K562 (cell line): ENCODE measurements around the gene VPS11. TPM values are rescaled to one million over a fixed set of nuclear protein-coding genes. Genes with fewer than 3 reads are reported as not detected.

Experiments used
- ATAC-seq: fragments of 200-7000 bp; cut with Tn5 transposase; 3 replicates; pipeline ENCODE4 v1.9.1; 2020; ENCODE audit warnings: moderate library complexity
- BruUV-seq: library from RNA; stranded (reverse); fragments of 400-500 nt; replicated peaks from 2 replicates; lab custom pipeline; 2021; lab: Mats Ljungman, UMichigan
- CTCF ChIA-PET: fragments of 300-600 bp; formaldehyde crosslinking; extraction: SDS; loops from one replicate; lab custom pipeline; 2021; ENCODE audit warnings: low intra/inter-chr PET ratio; lab: Yijun Ruan, JAX
- POLR2A ChIA-PET: fragments of 300-600, 350-650 bp; sonication (Branson Sonifier 250); formaldehyde crosslinking; extraction: SDS; loops from one replicate; lab custom pipeline; 2021; ENCODE audit warnings: antibody characterized with exemption, inconsistent platforms; lab: Yijun Ruan, JAX
- DNase-seq, 4 experiments: peaks; one replicate each; pipeline versions ENCODE4 v3.0.0 to v3.0.0-alpha.2; 2011 to 2018; ENCODE audit warnings: low spot score in 3 of 4, mixed read lengths in 3 of 4; ENCODE audit errors: extremely low read depth in 1 of 4
- FAIRE-seq: peaks from 2 replicates; lab custom pipeline; 2011; peaks lifted over from hg19 to GRCh38; lab: Jason Lieb, UNC
- H2AFZ ChIP-seq: 2 replicates; pipeline ENCODE4 v1.6.0; 2011; ENCODE audit warnings: low read depth, low read length, control low read depth, inconsistent platforms
- H3K27ac ChIP-seq: fragments of 200-600 bp; 3 replicates; pipeline ENCODE4 v1.8.0; 2011; ENCODE audit warnings: low read depth, mild to moderate bottlenecking, control low read depth, inconsistent platforms, low read length, moderate library complexity, mixed read lengths; ENCODE audit errors: extremely low read depth
- H3K27me3 ChIP-seq, 2 experiments: fragments of 300-600 bp in 1 of 2; 2 replicates in 1 of 2; 3 replicates in 1 of 2; pipeline versions ENCODE4 v1.6.0 to v1.8.0; 2011; ENCODE audit warnings: inconsistent platforms in 2 of 2, low read length in 2 of 2, mild to moderate bottlenecking in 1 of 2, mixed read lengths in 1 of 2, moderate library complexity in 1 of 2; ENCODE audit not compliant: control insufficient read depth in 2 of 2, insufficient read depth in 2 of 2
- H3K36me3 ChIP-seq: fragments of 300-600 bp; 3 replicates; pipeline ENCODE4 v1.8.0; 2011; ENCODE audit warnings: mild to moderate bottlenecking, low read length, inconsistent platforms; ENCODE audit not compliant: control insufficient read depth, insufficient read depth
- H3K4me1 ChIP-seq, 2 experiments: fragments of 200-600 bp in 1 of 2; replicated peaks in 1 of 2; 2 replicates in 1 of 2; 3 replicates in 1 of 2; pipeline versions ENCODE4 v1.5.1 to v1.8.0; 2011; ENCODE audit warnings: inconsistent platforms in 2 of 2, low read length in 2 of 2, mild to moderate bottlenecking in 1 of 2, mixed read lengths in 1 of 2, moderate library complexity in 1 of 2; ENCODE audit not compliant: control insufficient read depth in 2 of 2, insufficient read depth in 2 of 2
- H3K4me2 ChIP-seq: 2 replicates; pipeline ENCODE4 v1.6.1; 2011; ENCODE audit warnings: low read length, control low read depth, inconsistent platforms, mixed read lengths; ENCODE audit not compliant: insufficient read depth
- H3K4me3 ChIP-seq: fragments of 200-600 bp; sonication (generic), shearing (Covaris generic); 2 replicates; pipeline ENCODE4 v1.5.1; 2016; ENCODE audit warnings: control low read depth, inconsistent platforms
- H3K79me2 ChIP-seq: fragments of 200-600 bp; 3 replicates; pipeline ENCODE4 v1.8.0; 2011; ENCODE audit warnings: low read length, inconsistent platforms; ENCODE audit not compliant: control insufficient read depth, insufficient read depth
- H3K9ac ChIP-seq, 2 experiments: 2 replicates each; pipeline versions ENCODE4 v1.6.0 to v1.6.1; 2011; ENCODE audit warnings: low read depth in 2 of 2, low read length in 2 of 2, control low read depth in 1 of 2, inconsistent platforms in 1 of 2, mild to moderate bottlenecking in 1 of 2, mixed read lengths in 1 of 2; ENCODE audit not compliant: insufficient read depth in 1 of 2
- H3K9me1 ChIP-seq: one replicate; pipeline ENCODE4 v1.6.0; 2011; ENCODE audit warnings: inconsistent platforms, mild to moderate bottlenecking, low read length, moderate library complexity; ENCODE audit not compliant: control insufficient read depth, insufficient read depth
- H3K9me3 ChIP-seq: replicated peaks from 2 replicates; pipeline ENCODE4 v1.5.1; 2011; ENCODE audit warnings: low read depth, low read length, inconsistent platforms; ENCODE audit not compliant: control insufficient read depth, insufficient read depth
- H4K20me1 ChIP-seq: replicated peaks from 2 replicates; pipeline ENCODE4 v1.6.1; 2011; ENCODE audit warnings: low read length, inconsistent platforms, mixed read lengths; ENCODE audit not compliant: control insufficient read depth, insufficient read depth
- BRD4 ChIP-seq: fragments of 200-600 bp; sonication (generic); IDR thresholded peaks from 2 replicates; pipeline ENCODE4 v1.6.1; 2017; ENCODE audit warnings: inconsistent platforms
- CREB1 ChIP-seq, 2 experiments: sonication (generic) in 1 of 2; formaldehyde crosslinking in 1 of 2; IDR thresholded peaks; 2 replicates each; pipeline versions ENCODE4 v1.6.1 to v1.8.0; 2012 to 2022; ENCODE audit warnings: inconsistent platforms in 1 of 2, mild to moderate bottlenecking in 1 of 2, missing genetic modification reagents in 1 of 2, moderate library complexity in 1 of 2
- ELK1 ChIP-seq: sonication (generic); formaldehyde crosslinking; IDR thresholded peaks from 2 replicates; pipeline ENCODE4 v1.8.1; 2022; ENCODE audit warnings: missing genetic modification reagents
- ETV6 ChIP-seq, 3 experiments: fragments of 150-350 bp in 1 of 3; sonication (generic) in 1 of 3; formaldehyde crosslinking in 1 of 3; IDR thresholded peaks; 2 replicates each; pipeline versions ENCODE4 v1.6.1 to v1.8.0; 2014 to 2022; ENCODE audit warnings: borderline replicate concordance in 2 of 3, low read depth in 2 of 3, antibody characterized with exemption in 1 of 3, low read length in 1 of 3, mild to moderate bottlenecking in 1 of 3, missing genetic modification reagents in 1 of 3
- FOXK1 ChIP-seq: sonication (generic); formaldehyde crosslinking; IDR thresholded peaks from 2 replicates; pipeline ENCODE4 v1.8.0; 2022; ENCODE audit warnings: missing genetic modification reagents, mild to moderate bottlenecking, borderline replicate concordance
- HLTF ChIP-seq: fragments of 450-650 bp; IDR thresholded peaks from 2 replicates; pipeline ENCODE4 v1.6.1; 2016
- KLF6 ChIP-seq: fragments of 250-450 bp; sonication (Bioruptor Pico); IDR thresholded peaks from 2 replicates; pipeline ENCODE4 v1.4.0; 2020; ENCODE audit warnings: mild to moderate bottlenecking, moderate library complexity, borderline replicate concordance
- MEF2D ChIP-seq: conservative IDR thresholded peaks from 2 replicates; pipeline ENCODE4 v1.6.1; 2016; ENCODE audit warnings: low read depth, missing genetic modification characterization, missing compliant biosample characterization
- NCOA4 ChIP-seq: fragments of 450-650 bp; IDR thresholded peaks from 2 replicates; pipeline ENCODE4 v1.6.1; 2018; ENCODE audit warnings: mild to moderate bottlenecking; ENCODE audit not compliant: partially characterized antibody
- OTX1 ChIP-seq: fragments of 450-650 bp; formaldehyde crosslinking; IDR thresholded peaks from 2 replicates; pipeline ENCODE4 v1.4.0; 2022; ENCODE audit warnings: mild to moderate bottlenecking
- PTBP1 ChIP-seq: fragments of 200-400 bp; formaldehyde crosslinking; IDR thresholded peaks from 2 replicates; pipeline ENCODE4 v1.6.1; 2017; ENCODE audit warnings: low read depth, low read length
- RUNX1 ChIP-seq: sonication (generic); IDR thresholded peaks from 2 replicates; pipeline ENCODE4 v1.6.1; 2016; ENCODE audit warnings: antibody characterized with exemption, low read depth
- SAFB2 ChIP-seq: fragments of 200-400 bp; formaldehyde crosslinking; IDR thresholded peaks from 2 replicates; pipeline ENCODE4 v1.6.1; 2018; ENCODE audit warnings: borderline replicate concordance, low read length, low read depth, moderate library complexity; ENCODE audit not compliant: severe bottlenecking
- SMARCC2 ChIP-seq: fragments of 450-650 bp; IDR thresholded peaks from 2 replicates; pipeline ENCODE4 v1.6.1; 2017; ENCODE audit warnings: antibody characterized with exemption, moderate library complexity, mild to moderate bottlenecking, low read depth
- SREBF1 ChIP-seq: fragments of 150-350 bp; IDR thresholded peaks from 2 replicates; pipeline ENCODE4 v1.6.1; 2014; ENCODE audit warnings: antibody characterized with exemption, low read depth, low read length, borderline replicate concordance
- SRSF1 ChIP-seq: fragments of 200-400 bp; formaldehyde crosslinking; IDR thresholded peaks from 2 replicates; pipeline ENCODE4 v1.6.1; 2017; ENCODE audit warnings: mild to moderate bottlenecking, low read depth, low read length, moderate library complexity
- TAF1 ChIP-seq: IDR thresholded peaks from 2 replicates; pipeline ENCODE4 v1.6.1; 2011; ENCODE audit warnings: mild to moderate bottlenecking, low read length, moderate library complexity; ENCODE audit not compliant: insufficient read depth, control insufficient read depth, severe bottlenecking; ENCODE audit errors: extremely low read depth
- WGBS: fragments of 100-300 bp; shearing (Covaris generic); methylation state at CpG from one replicate; pipeline ENCODE4 v1.1.6; 2016; ENCODE audit warnings: low coverage, mixed read lengths; ENCODE audit not compliant: insufficient coverage; ENCODE audit errors: missing lambda C conversion rate; 5-methylcytosine and 5-hydroxymethylcytosine counted together
- in situ Hi-C: fragments of 300-500 bp; cut with MboI; formaldehyde crosslinking; loops from 4 replicates; pipeline ENCODE4 v1.15.0; 2018; ENCODE audit warnings: inconsistent platforms, mixed read lengths
- intact Hi-C: fragments of 100-400 bp; cut with micrococcal nuclease; formaldehyde crosslinking; loops from 2 replicates; pipeline ENCODE4 v1.14.2; 2022
- polyA plus RNA-seq, 8 experiments: library from polyadenylated mRNA; depleted of rRNA in 4 of 8; stranded (reverse) in 5 of 8; unstranded in 3 of 8; fragments of >200 nt; fragmentation: Nextera tagmentation in 2 of 8; fragmentation: Illumina TruSeq in 1 of 8; extraction: Ambion mirVana in 2 of 8; extraction: Trizol in 1 of 8; gene quantifications; 2 replicates each; pipeline versions ENCODE4 v1.2.1 to v1.2.3, GENCODE V29; 2011 to 2014; ENCODE audit warnings: inconsistent platforms in 1 of 8, missing spikeins in 1 of 8
- total RNA-seq, 7 experiments: library from RNA; depleted of rRNA in 6 of 7; stranded (reverse); fragments of >200 nt in 6 of 7; fragmentation: Illumina TruSeq in 2 of 7; extraction: Trizol in 2 of 7; gene quantifications; 2 replicates each; pipeline versions ENCODE4 v1.2.1 to v1.2.3, GENCODE V29; 2011 to 2021; ENCODE audit warnings: low replicate concordance in 1 of 7
- TF ChIP-seq, protein P1 (sequence below): fragments of 250-450 bp; sonication (Bioruptor Pico); IDR thresholded peaks from 2 replicates; pipeline ENCODE4 v1.4.0; 2020; ENCODE audit warnings: mild to moderate bottlenecking, moderate library complexity, borderline replicate concordance

The VPS11 gene
- total and polyA plus RNA-seq, 9 of the 15 experiments (the other 6 are each of a cell fraction or from before 2014, with no cell fraction given), result 14.1 to 35.5 (median 27.5) TPM

DNA sequence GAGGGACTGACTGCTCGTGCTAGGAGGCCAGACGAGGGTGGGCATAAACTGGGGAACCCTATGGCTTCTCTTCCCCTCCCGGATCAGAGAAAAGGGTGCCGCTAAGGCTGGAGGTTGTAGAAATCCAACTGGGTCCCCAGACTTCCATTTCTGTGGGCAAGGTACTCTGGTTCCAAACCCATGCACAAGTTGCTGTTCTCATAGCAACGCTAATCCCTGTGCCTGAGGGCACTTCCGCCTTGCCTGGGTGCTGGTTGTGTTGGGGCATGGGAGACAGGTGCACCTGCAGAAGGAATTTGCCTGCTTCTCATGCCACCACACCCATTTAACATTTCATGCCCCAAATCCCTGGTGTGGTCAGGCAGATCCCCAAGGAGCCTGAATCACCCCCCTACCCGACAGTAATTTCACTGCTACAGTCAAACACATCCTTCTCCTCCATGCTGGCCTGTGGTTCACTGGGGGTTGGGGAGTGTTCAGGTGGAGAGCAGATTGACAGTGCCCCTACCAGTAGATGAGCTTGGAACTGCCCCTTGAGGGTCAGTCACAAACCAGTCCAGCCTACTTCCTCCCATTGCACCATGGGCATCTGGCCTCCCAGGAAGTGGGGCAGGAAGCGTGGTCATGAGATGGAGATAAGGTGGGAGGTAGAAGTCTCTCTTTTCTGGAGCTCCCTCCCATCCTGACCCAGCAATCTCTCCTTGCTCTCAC, 40.7 kb downstream of the VPS11 start:
- ATAC-seq (peak; percentile 71), FAIRE-seq (peak; percentile 94), DNase-seq (peak; percentile 56 to 89 (median 74))
- in situ Hi-C loops, result no loop called here
- peak overlapping the region; percentile 94 for H3K4me3 ChIP-seq
- no peaks in the 10 kb centered on the region for H3K9me3 ChIP-seq
- peak overlapping the region; percentile 99 for H3K4me2 ChIP-seq
- H3K36me3 ChIP-seq, result peaks cover 46% of the 10 kb centered on the region; the same call in 2 of the 3 replicates
- ChIA-PET CTCF (no interaction called here), POLR2A (interaction anchor here (0.5 to 5.8 kb wide), 12 partner anchors 10 to 539 kb away, joined by 3 to 75 read pairs (median 4); partner anchors contain the start of genes HINFP, MCAM and NLRX1)
- no peaks in the 10 kb centered on the region for H3K27me3 ChIP-seq
- peaks cover 35 to 37% of the 10 kb centered on the region in 2 experiments for H3K4me1 ChIP-seq
- intact Hi-C loops, result loop anchor here (5.0 kb wide), 1 partner anchor 269 kb away; no protein-coding TSS in a partner anchor
- WGBS, result 0% methylated on average over 8 of the region's 8 CpGs
- BruUV-seq, result TSS peak; percentile 77
- H3K9ac ChIP-seq, result peak overlapping the region; percentile 71 to 94
- H2AFZ ChIP-seq, result peak overlapping the region; percentile 64
- H3K79me2 ChIP-seq, result peaks cover 41% of the 10 kb centered on the region
- H3K9me1 ChIP-seq, result no peaks in the 10 kb centered on the region
- H4K20me1 ChIP-seq, result peaks cover 18% of the 10 kb centered on the region
- peak overlapping the region; percentile 83 for H3K27ac ChIP-seq
- TF ChIP-seq BRD4 (no peak), TAF1 (peak; percentile 44), SAFB2 (no peak), ETV6 (IDR thresholded peaks at IDR 0.05; ENCODE audit: borderline replicate concordance in 1 of 2, low read depth in 2 of 2, low read length in 1 of 2) (peak; percentile 91 to 95), ETV6 (CRISPR knock-in tag; IDR thresholded peaks at IDR 0.05; ENCODE audit: borderline replicate concordance) (no peak), HLTF (no peak), SREBF1 (no peak), FOXK1 (CRISPR knock-in tag) (no peak), NCOA4 (no peak), ELK1 (CRISPR knock-in tag) (no peak), OTX1 (no peak), SMARCC2 (peak; percentile 27; the same call in 1 of the 2 replicates), RUNX1 (no peak), PTBP1 (no peak), SRSF1 (no peak), MEF2D (no peak), KLF6 (no peak), CREB1 (IDR thresholded peaks at IDR 0.05) (0 out of 2 replicates have a peak, but pooled peaks have one; percentile 16), CREB1 (CRISPR knock-in tag; IDR thresholded peaks at IDR 0.05) (no peak)
- TF ChIP-seq, protein P1, sequence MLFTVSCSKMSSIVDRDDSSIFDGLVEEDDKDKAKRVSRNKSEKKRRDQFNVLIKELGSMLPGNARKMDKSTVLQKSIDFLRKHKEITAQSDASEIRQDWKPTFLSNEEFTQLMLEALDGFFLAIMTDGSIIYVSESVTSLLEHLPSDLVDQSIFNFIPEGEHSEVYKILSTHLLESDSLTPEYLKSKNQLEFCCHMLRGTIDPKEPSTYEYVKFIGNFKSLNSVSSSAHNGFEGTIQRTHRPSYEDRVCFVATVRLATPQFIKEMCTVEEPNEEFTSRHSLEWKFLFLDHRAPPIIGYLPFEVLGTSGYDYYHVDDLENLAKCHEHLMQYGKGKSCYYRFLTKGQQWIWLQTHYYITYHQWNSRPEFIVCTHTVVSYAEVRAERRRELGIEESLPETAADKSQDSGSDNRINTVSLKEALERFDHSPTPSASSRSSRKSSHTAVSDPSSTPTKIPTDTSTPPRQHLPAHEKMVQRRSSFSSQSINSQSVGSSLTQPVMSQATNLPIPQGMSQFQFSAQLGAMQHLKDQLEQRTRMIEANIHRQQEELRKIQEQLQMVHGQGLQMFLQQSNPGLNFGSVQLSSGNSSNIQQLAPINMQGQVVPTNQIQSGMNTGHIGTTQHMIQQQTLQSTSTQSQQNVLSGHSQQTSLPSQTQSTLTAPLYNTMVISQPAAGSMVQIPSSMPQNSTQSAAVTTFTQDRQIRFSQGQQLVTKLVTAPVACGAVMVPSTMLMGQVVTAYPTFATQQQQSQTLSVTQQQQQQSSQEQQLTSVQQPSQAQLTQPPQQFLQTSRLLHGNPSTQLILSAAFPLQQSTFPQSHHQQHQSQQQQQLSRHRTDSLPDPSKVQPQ (CRISPR knock-in tag), result no peak
